GM12878 (cell line): ENCODE measurements around the gene SULT2B1. TPM values are rescaled to one million over a fixed set of nuclear protein-coding genes. Genes with fewer than 3 reads are reported as not detected.

Experiments
- EP300 ChIP-seq, 2 experiments: fragments of 150-350 bp in 1 of 2; IDR thresholded peaks; 2 replicates each; pipeline ENCODE4 v1.6.1; 2011 to 2012; ENCODE audit warnings: low read depth in 2 of 2, low read length in 2 of 2, borderline replicate concordance in 1 of 2, improper control_type of control experiment in 1 of 2, inconsistent platforms in 1 of 2; ENCODE audit not compliant: control insufficient read depth in 1 of 2
- ESRRA ChIP-seq: IDR thresholded peaks from 2 replicates; pipeline ENCODE4 v1.6.1; 2012; ENCODE audit warnings: mild to moderate bottlenecking, low read length, improper control_type of control experiment
- HCFC1 ChIP-seq: fragments of 150-350 bp; IDR thresholded peaks from 2 replicates; pipeline ENCODE4 v1.6.1; 2014; ENCODE audit warnings: low read length
- HDGF ChIP-seq: fragments of 450-650 bp; IDR thresholded peaks from 2 replicates; pipeline ENCODE4 v1.6.1; 2016; ENCODE audit warnings: antibody characterized with exemption
- IKZF1 ChIP-seq: fragments of 450-650 bp; conservative IDR thresholded peaks from 2 replicates; pipeline ENCODE4 v1.6.1; 2017; ENCODE audit warnings: antibody characterized with exemption, mild to moderate bottlenecking
- MEF2A ChIP-seq: IDR thresholded peaks from 2 replicates; pipeline ENCODE4 v1.6.1; 2011; ENCODE audit warnings: low read depth, mild to moderate bottlenecking, low read length, moderate library complexity; ENCODE audit not compliant: insufficient read depth
- MTA2 ChIP-seq: fragments of 450-650 bp; IDR thresholded peaks from 2 replicates; pipeline ENCODE4 v1.6.1; 2016; ENCODE audit warnings: low read depth, mild to moderate bottlenecking, moderate library complexity
- MYC ChIP-seq: IDR thresholded peaks from 2 replicates; pipeline ENCODE4 v1.6.1; 2011; ENCODE audit warnings: mild to moderate bottlenecking, low read length, moderate library complexity, inconsistent platforms; ENCODE audit not compliant: insufficient read depth, insufficient replicate concordance, insufficient read length, severe bottlenecking
- NBN ChIP-seq: fragments of 450-650 bp; IDR thresholded peaks from 2 replicates; pipeline ENCODE4 v1.6.1; 2016
- NFIC ChIP-seq: IDR thresholded peaks from 2 replicates; pipeline ENCODE4 v1.6.1; 2012; ENCODE audit warnings: low read depth, mild to moderate bottlenecking, inconsistent platforms, low read length, moderate library complexity
- POLR2AphosphoS2 ChIP-seq: IDR thresholded peaks from 2 replicates; pipeline ENCODE4 v1.6.1; 2011; ENCODE audit warnings: low read depth, mild to moderate bottlenecking, low read length, improper control_type of control experiment, moderate library complexity
- POU2F2 ChIP-seq: IDR thresholded peaks from 3 replicates; pipeline ENCODE4 v1.6.1; 2011; ENCODE audit warnings: low read depth, mild to moderate bottlenecking, low read length, borderline replicate concordance
- SP1 ChIP-seq: IDR thresholded peaks from one replicate; pipeline ENCODE4 v1.6.1; 2011; ENCODE audit warnings: low read depth, low read length
- SUPT20H ChIP-seq: IDR thresholded peaks from 2 replicates; pipeline ENCODE4 v1.6.1; 2011; ENCODE audit warnings: low read depth, mild to moderate bottlenecking, low read length, moderate library complexity, borderline replicate concordance; ENCODE audit not compliant: control insufficient read depth
- ZBED1 ChIP-seq: IDR thresholded peaks from 2 replicates; pipeline ENCODE4 v1.6.1; 2016; ENCODE audit warnings: borderline replicate concordance
- polyA plus RNA-seq, 11 experiments: library from polyadenylated mRNA; depleted of rRNA in 4 of 11; unstranded in 6 of 11; stranded (reverse) in 5 of 11; fragments of >200 nt; fragmentation: Nextera tagmentation in 4 of 11; fragmentation: Illumina TruSeq in 1 of 11; extraction: Ambion mirVana in 4 of 11; extraction: Trizol in 1 of 11; gene quantifications; 1 replicate in 1 of 11; 2 replicates in 10 of 11; pipeline versions ENCODE4 v1.2.1 to v1.2.3, GENCODE V29; 2011 to 2016; ENCODE audit warnings: inconsistent platforms in 2 of 11, missing spikeins in 2 of 11, low read depth in 1 of 11
- total RNA-seq, 4 experiments: library from RNA; depleted of rRNA in 3 of 4; stranded (reverse); fragments of >200 nt in 3 of 4; fragmentation: Illumina TruSeq in 1 of 4; extraction: Trizol in 1 of 4; gene quantifications; 2 replicates each; pipeline versions ENCODE4 v1.2.1 to v1.2.3, GENCODE V29; 2013 to 2021
- TF ChIP-seq, protein P1 (sequence below): fragments of 450-650 bp; IDR thresholded peaks from 2 replicates; pipeline ENCODE4 v1.6.1; 2017; ENCODE audit warnings: mild to moderate bottlenecking, moderate library complexity
- TF ChIP-seq, protein P2 (sequence below): fragments of 450-650 bp; IDR thresholded peaks from 2 replicates; pipeline ENCODE4 v1.6.1; 2016; ENCODE audit warnings: mild to moderate bottlenecking, moderate library complexity, borderline replicate concordance
- TF ChIP-seq, protein P3 (sequence below): fragments of 450-650 bp; IDR thresholded peaks from 2 replicates; pipeline ENCODE4 v1.6.1; 2016; ENCODE audit warnings: mild to moderate bottlenecking
- TF ChIP-seq, protein P4 (sequence below): fragments of 450-650 bp; IDR thresholded peaks from 2 replicates; pipeline ENCODE4 v1.6.1; 2016; ENCODE audit warnings: mild to moderate bottlenecking

SULT2B1 gene
- total and polyA plus RNA-seq, 10 of the 15 experiments (the other 5 are each of a cell fraction or from before 2014, with no cell fraction given): 0.11 to 0.14 TPM; not detected in 8

DNA sequence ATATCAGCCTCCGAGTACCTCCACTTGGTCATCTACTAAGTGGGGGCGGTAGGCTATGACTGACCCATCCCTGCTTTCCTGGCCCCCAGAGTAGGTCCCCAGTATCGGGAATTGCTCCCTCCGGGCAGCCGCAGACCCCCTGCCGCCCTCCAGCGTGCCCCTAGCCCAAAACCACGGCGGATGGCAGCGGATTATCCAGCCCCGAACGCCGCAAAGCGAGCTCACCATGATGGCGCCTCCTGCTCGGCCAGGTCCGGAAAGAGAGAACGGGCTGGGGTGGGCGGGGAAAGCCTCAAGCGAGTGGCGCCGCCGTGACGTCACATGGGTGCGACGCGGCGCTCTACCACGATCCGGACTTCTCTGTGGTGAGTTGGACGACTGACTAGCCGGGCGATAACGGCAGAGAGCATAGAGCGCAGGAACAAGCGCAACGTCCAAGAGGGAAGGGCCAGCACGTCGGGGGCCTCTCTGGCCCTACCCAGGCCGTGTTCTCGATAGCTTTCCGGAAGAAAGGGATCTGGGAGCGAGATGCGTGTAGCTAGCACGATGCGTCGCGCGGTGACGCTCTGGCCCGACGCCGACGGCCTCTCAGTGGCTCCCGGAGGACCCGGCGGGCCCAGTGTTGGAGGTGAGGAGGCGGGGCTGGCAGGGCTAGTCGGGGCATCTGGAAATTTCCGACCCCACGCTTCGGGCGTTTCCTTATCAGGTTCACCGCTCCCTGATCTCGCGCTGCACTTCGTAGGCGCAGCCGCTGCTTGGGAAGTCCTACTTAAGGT, 67.1 kb downstream of the SULT2B1 start, which contains the start of the genes RPL18 and SPHK2 (continued):
- peak; percentile 81 for TF ChIP-seq MYC
- TF ChIP-seq MTA2: no peak; the same call in 1 of the 2 replicates
- no peak for TF ChIP-seq NFIC
- peak; percentile 100 for TF ChIP-seq IKZF1
- TF ChIP-seq POU2F2: peak; percentile 90
- no peak for TF ChIP-seq EP300 (IDR thresholded peaks at IDR 0.05; ENCODE audit: borderline replicate concordance in 1 of 2, control insufficient read depth in 1 of 2, low read depth in 2 of 2, low read length in 2 of 2)
- TF ChIP-seq, protein P1, sequence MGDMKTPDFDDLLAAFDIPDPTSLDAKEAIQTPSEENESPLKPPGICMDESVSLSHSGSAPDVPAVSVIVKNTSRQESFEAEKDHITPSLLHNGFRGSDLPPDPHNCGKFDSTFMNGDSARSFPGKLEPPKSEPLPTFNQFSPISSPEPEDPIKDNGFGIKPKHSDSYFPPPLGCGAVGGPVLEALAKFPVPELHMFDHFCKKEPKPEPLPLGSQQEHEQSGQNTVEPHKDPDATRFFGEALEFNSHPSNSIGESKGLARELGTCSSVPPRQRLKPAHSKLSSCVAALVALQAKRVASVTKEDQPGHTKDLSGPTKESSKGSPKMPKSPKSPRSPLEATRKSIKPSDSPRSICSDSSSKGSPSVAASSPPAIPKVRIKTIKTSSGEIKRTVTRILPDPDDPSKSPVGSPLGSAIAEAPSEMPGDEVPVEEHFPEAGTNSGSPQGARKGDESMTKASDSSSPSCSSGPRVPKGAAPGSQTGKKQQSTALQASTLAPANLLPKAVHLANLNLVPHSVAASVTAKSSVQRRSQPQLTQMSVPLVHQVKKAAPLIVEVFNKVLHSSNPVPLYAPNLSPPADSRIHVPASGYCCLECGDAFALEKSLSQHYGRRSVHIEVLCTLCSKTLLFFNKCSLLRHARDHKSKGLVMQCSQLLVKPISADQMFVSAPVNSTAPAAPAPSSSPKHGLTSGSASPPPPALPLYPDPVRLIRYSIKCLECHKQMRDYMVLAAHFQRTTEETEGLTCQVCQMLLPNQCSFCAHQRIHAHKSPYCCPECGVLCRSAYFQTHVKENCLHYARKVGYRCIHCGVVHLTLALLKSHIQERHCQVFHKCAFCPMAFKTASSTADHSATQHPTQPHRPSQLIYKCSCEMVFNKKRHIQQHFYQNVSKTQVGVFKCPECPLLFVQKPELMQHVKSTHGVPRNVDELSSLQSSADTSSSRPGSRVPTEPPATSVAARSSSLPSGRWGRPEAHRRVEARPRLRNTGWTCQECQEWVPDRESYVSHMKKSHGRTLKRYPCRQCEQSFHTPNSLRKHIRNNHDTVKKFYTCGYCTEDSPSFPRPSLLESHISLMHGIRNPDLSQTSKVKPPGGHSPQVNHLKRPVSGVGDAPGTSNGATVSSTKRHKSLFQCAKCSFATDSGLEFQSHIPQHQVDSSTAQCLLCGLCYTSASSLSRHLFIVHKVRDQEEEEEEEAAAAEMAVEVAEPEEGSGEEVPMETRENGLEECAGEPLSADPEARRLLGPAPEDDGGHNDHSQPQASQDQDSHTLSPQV: peak; percentile 72
- peak; percentile 97 for TF ChIP-seq POLR2AphosphoS2
- peak; percentile 83; the same call in 1 of the 2 replicates for TF ChIP-seq HDGF
- TF ChIP-seq, protein P2, sequence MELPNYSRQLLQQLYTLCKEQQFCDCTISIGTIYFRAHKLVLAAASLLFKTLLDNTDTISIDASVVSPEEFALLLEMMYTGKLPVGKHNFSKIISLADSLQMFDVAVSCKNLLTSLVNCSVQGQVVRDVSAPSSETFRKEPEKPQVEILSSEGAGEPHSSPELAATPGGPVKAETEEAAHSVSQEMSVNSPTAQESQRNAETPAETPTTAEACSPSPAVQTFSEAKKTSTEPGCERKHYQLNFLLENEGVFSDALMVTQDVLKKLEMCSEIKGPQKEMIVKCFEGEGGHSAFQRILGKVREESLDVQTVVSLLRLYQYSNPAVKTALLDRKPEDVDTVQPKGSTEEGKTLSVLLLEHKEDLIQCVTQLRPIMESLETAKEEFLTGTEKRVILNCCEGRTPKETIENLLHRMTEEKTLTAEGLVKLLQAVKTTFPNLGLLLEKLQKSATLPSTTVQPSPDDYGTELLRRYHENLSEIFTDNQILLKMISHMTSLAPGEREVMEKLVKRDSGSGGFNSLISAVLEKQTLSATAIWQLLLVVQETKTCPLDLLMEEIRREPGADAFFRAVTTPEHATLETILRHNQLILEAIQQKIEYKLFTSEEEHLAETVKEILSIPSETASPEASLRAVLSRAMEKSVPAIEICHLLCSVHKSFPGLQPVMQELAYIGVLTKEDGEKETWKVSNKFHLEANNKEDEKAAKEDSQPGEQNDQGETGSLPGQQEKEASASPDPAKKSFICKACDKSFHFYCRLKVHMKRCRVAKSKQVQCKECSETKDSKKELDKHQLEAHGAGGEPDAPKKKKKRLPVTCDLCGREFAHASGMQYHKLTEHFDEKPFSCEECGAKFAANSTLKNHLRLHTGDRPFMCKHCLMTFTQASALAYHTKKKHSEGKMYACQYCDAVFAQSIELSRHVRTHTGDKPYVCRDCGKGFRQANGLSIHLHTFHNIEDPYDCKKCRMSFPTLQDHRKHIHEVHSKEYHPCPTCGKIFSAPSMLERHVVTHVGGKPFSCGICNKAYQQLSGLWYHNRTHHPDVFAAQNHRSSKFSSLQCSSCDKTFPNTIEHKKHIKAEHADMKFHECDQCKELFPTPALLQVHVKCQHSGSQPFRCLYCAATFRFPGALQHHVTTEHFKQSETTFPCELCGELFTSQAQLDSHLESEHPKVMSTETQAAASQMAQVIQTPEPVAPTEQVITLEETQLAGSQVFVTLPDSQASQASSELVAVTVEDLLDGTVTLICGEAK: peak; percentile 95
- TF ChIP-seq, protein P3, sequence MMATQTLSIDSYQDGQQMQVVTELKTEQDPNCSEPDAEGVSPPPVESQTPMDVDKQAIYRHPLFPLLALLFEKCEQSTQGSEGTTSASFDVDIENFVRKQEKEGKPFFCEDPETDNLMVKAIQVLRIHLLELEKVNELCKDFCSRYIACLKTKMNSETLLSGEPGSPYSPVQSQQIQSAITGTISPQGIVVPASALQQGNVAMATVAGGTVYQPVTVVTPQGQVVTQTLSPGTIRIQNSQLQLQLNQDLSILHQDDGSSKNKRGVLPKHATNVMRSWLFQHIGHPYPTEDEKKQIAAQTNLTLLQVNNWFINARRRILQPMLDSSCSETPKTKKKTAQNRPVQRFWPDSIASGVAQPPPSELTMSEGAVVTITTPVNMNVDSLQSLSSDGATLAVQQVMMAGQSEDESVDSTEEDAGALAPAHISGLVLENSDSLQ: peak; percentile 82
- peak; percentile 94 for TF ChIP-seq HCFC1
- TF ChIP-seq ZBED1: peak; percentile 72; the same call in 1 of the 2 replicates
- TF ChIP-seq NBN: peak; percentile 100
- no peak for TF ChIP-seq MEF2A
- TF ChIP-seq SUPT20H: no peak
- peak; percentile 48; the same call in 1 of the 2 replicates for TF ChIP-seq ESRRA
- TF ChIP-seq SP1: peak; percentile 76
- TF ChIP-seq, protein P4, sequence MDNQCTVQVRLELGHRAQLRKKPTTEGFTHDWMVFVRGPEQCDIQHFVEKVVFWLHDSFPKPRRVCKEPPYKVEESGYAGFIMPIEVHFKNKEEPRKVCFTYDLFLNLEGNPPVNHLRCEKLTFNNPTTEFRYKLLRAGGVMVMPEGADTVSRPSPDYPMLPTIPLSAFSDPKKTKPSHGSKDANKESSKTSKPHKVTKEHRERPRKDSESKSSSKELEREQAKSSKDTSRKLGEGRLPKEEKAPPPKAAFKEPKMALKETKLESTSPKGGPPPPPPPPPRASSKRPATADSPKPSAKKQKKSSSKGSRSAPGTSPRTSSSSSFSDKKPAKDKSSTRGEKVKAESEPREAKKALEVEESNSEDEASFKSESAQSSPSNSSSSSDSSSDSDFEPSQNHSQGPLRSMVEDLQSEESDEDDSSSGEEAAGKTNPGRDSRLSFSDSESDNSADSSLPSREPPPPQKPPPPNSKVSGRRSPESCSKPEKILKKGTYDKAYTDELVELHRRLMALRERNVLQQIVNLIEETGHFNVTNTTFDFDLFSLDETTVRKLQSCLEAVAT: peak; percentile 85
